ENCODE measurements around the gene TMEM239.

GRCh38 chr20:2814076-2814475 is 2.1 kb upstream of the TMEM239 start:
- no peak for TF ChIP-seq CTCF (IDR thresholded peaks at IDR 0.05; ENCODE audit: poor library complexity, severe bottlenecking)
- TF ChIP-seq TAF1 (IDR thresholded peaks at IDR 0.05; ENCODE audit: low read depth): no peak
- no peak for TF ChIP-seq RAD21 (conservative IDR thresholded peaks at IDR 0.05)
- no peak for TF ChIP-seq SMC3 (conservative IDR thresholded peaks at IDR 0.05; ENCODE audit: poor library complexity)
- no peak for TF ChIP-seq POLR2AphosphoS5 (IDR thresholded peaks at IDR 0.05)
- no peak for TF ChIP-seq EZH2 (IDR thresholded peaks at IDR 0.05; ENCODE audit: borderline replicate concordance, insufficient read depth, low read length, poor library complexity, severe bottlenecking)
- no peak for TF ChIP-seq EP300 (conservative IDR thresholded peaks at IDR 0.05; ENCODE audit: poor library complexity, severe bottlenecking)

Measured in neural cell (in vitro differentiated cells).